Measurements from ENCODE around the gene PTPRD. TPM values are rescaled to one million over a fixed set of nuclear protein-coding genes. Genes with fewer than 3 reads are reported as not detected.
A peak's percentile ranks its signal among the peaks of the same experiment; 100 is the strongest.

Gene PTPRD
- total RNA-seq, 1 experiment from 2014 or later = 69.6 TPM

- ChIA-PET CTCF (interaction anchor here (0.6 to 1.4 kb wide), 5 partner anchors 25 to 940 kb away, joined by 3 to 5 read pairs (median 3); no protein-coding TSS in a partner anchor), POLR2A (no interaction called here)
- peaks cover under 1% of the 10 kb centered on the region; the same call in 1 of the 2 replicates for H3K36me3 Mint-ChIP-seq
- no peak overlapping the region for H3K4me3 Mint-ChIP-seq
- peak; percentile 16 for DNase-seq (ENCODE audit: low spot score)
- TF ChIP-seq E2F1 (CRISPR knock-in tag; IDR thresholded peaks at IDR 0.05) (no peak), JAZF1 (CRISPR knock-in tag; IDR thresholded peaks at IDR 0.05) (no peak), ELF4 (CRISPR knock-in tag; IDR thresholded peaks at IDR 0.05; ENCODE audit: low read depth) (no peak), FOXP1 (CRISPR knock-in tag; IDR thresholded peaks at IDR 0.05; ENCODE audit: borderline replicate concordance) (no peak)
- H3K27me3 Mint-ChIP-seq (ENCODE audit: low read depth) = no peaks in the 10 kb centered on the region; the same call in 1 of the 2 replicates
- ATAC-seq = peak; percentile 87
- no peaks in the 10 kb centered on the region for H3K4me1 Mint-ChIP-seq
- peaks cover 11% of the 10 kb centered on the region for H3K9me3 Mint-ChIP-seq
- no peak overlapping the region for H3K27ac Mint-ChIP-seq
Measured at GRCh38 chr9:9002826-9003583, 1609.8 kb downstream of the PTPRD start.

GRCh38 chr9:8980496-8981013, 1632.2 kb downstream of the PTPRD start:
- H3K4me3 Mint-ChIP-seq = no peak overlapping the region
- ATAC-seq (no peak), DNase-seq (ENCODE audit: low spot score) (no peak)
- POLR2A ChIA-PET = no interaction called here
- H3K9me3 Mint-ChIP-seq = no peaks in the 10 kb centered on the region
- H3K4me1 Mint-ChIP-seq = no peaks in the 10 kb centered on the region
- no peaks in the 10 kb centered on the region for H3K36me3 Mint-ChIP-seq
- no peak overlapping the region for H3K27ac Mint-ChIP-seq
- CTCF ChIA-PET = no interaction called here
- no peaks in the 10 kb centered on the region for H3K27me3 Mint-ChIP-seq (ENCODE audit: low read depth)
- no peak for TF ChIP-seq ERG (CRISPR knock-in tag; IDR thresholded peaks at IDR 0.05)
- no peak for TF ChIP-seq ZNF396 (CRISPR knock-in tag; IDR thresholded peaks at IDR 0.05; ENCODE audit: borderline replicate concordance)
- TF ChIP-seq ZNF219 (CRISPR knock-in tag; IDR thresholded peaks at IDR 0.05; ENCODE audit: borderline replicate concordance) = no peak
- TF ChIP-seq PRDM15 (CRISPR knock-in tag; IDR thresholded peaks at IDR 0.05) = no peak
- no peak for TF ChIP-seq ZNF281 (CRISPR knock-in tag; IDR thresholded peaks at IDR 0.05)
- no peak for TF ChIP-seq NR1H2 (CRISPR knock-in tag; IDR thresholded peaks at IDR 0.05)
- no peak for TF ChIP-seq HMGXB4 (CRISPR knock-in tag; IDR thresholded peaks at IDR 0.05)
- no peak for TF ChIP-seq ZNF671 (CRISPR knock-in tag; IDR thresholded peaks at IDR 0.05)
- TF ChIP-seq MAX (CRISPR knock-in tag; IDR thresholded peaks at IDR 0.05) = no peak
- no peak for TF ChIP-seq ZNF138 (CRISPR knock-in tag; conservative IDR thresholded peaks at IDR 0.05)
- no peak for TF ChIP-seq ZNF423 (CRISPR knock-in tag; IDR thresholded peaks at IDR 0.05)
- TF ChIP-seq ATF2 (CRISPR knock-in tag; IDR thresholded peaks at IDR 0.05; ENCODE audit: borderline replicate concordance, low read depth) = no peak
- TF ChIP-seq CDX4 (CRISPR knock-in tag; IDR thresholded peaks at IDR 0.05; ENCODE audit: borderline replicate concordance) = no peak
- TF ChIP-seq E2F1 (CRISPR knock-in tag; IDR thresholded peaks at IDR 0.05) = no peak
- no peak for TF ChIP-seq CREB1 (CRISPR knock-in tag; IDR thresholded peaks at IDR 0.05)
